Measurements from ENCODE around the gene CTDP1.

The CTDP1 gene

GRCh38 chr18:79770826-79771225 lies 91.2 kb downstream of the CTDP1 start:
- ChIA-PET CTCF (no interaction called here), POLR2A (no interaction called here)
- TF ChIP-seq PATZ1 (tag by site-specific recombination; IDR thresholded peaks at IDR 0.05) (no peak), ZSCAN30 (tag by site-specific recombination; IDR thresholded peaks at IDR 0.05) (no peak), HOXA7 (CRISPR knock-in tag; IDR thresholded peaks at IDR 0.05; ENCODE audit: borderline replicate concordance) (no peak), MEIS1 (CRISPR knock-in tag; IDR thresholded peaks at IDR 0.05; ENCODE audit: borderline replicate concordance) (no peak)
- Histone ChIP-seq H3K4me1 (ENCODE audit: control insufficient read depth, insufficient read depth, low read length) (no peaks in the 10 kb centered on the region), H3K27ac (ENCODE audit: extremely low read depth, low read depth, low read length) (no peak overlapping the region), H3K36me3 (ENCODE audit: control insufficient read depth in 2 of 2, insufficient read depth in 1 of 2, low read length in 2 of 2) (no peaks in the 10 kb centered on the region), H3K4me3 (ENCODE audit: low read depth, low read length) (no peak overlapping the region), H3K9me3 (ENCODE audit: control insufficient read depth, insufficient read depth, low read depth, low read length) (no peaks in the 10 kb centered on the region; the same call in 1 of the 2 replicates)

- ChIA-PET POLR2A (no interaction called here), CTCF (no interaction called here)
- no peaks in the 10 kb centered on the region; the same call in 1 of the 2 replicates for H3K9me3 ChIP-seq (ENCODE audit: control insufficient read depth, insufficient read depth, low read depth, low read length)
- H3K4me1 ChIP-seq (ENCODE audit: control insufficient read depth, insufficient read depth, low read length), result no peaks in the 10 kb centered on the region
- H3K4me3 ChIP-seq (ENCODE audit: low read depth, low read length), result no peak overlapping the region
- H3K36me3 ChIP-seq (ENCODE audit: control insufficient read depth in 2 of 2, insufficient read depth in 1 of 2, low read length in 2 of 2), result no peaks in the 10 kb centered on the region
- TF ChIP-seq ZXDB (tag by site-specific recombination; IDR thresholded peaks at IDR 0.05) (no peak), ZNF514 (tag by site-specific recombination; IDR thresholded peaks at IDR 0.05) (no peak), ZNF76 (tag by site-specific recombination; IDR thresholded peaks at IDR 0.05; ENCODE audit: borderline replicate concordance, low read depth) (no peak), ZNF274 (IDR thresholded peaks at IDR 0.05; ENCODE audit: low read length) (no peak), ZNF274 (tag by site-specific recombination; IDR thresholded peaks at IDR 0.05; ENCODE audit: borderline replicate concordance) (no peak), ZFHX2 (tag by site-specific recombination; conservative IDR thresholded peaks at IDR 0.05) (no peak), KLF1 (tag by site-specific recombination; IDR thresholded peaks at IDR 0.05) (no peak), ZNF548 (tag by site-specific recombination; IDR thresholded peaks at IDR 0.05) (no peak), ZNF121 (tag by site-specific recombination; IDR thresholded peaks at IDR 0.05) (no peak), ZFP37 (tag by site-specific recombination; IDR thresholded peaks at IDR 0.05) (no peak), ZNF610 (tag by site-specific recombination; IDR thresholded peaks at IDR 0.05; ENCODE audit: borderline replicate concordance) (no peak)
- TF ChIP-seq, protein P1, sequence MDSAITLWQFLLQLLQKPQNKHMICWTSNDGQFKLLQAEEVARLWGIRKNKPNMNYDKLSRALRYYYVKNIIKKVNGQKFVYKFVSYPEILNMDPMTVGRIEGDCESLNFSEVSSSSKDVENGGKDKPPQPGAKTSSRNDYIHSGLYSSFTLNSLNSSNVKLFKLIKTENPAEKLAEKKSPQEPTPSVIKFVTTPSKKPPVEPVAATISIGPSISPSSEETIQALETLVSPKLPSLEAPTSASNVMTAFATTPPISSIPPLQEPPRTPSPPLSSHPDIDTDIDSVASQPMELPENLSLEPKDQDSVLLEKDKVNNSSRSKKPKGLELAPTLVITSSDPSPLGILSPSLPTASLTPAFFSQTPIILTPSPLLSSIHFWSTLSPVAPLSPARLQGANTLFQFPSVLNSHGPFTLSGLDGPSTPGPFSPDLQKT (IDR thresholded peaks at IDR 0.05; ENCODE audit: borderline replicate concordance, low read depth, low read length), result no peak
- TF ChIP-seq, protein P2, sequence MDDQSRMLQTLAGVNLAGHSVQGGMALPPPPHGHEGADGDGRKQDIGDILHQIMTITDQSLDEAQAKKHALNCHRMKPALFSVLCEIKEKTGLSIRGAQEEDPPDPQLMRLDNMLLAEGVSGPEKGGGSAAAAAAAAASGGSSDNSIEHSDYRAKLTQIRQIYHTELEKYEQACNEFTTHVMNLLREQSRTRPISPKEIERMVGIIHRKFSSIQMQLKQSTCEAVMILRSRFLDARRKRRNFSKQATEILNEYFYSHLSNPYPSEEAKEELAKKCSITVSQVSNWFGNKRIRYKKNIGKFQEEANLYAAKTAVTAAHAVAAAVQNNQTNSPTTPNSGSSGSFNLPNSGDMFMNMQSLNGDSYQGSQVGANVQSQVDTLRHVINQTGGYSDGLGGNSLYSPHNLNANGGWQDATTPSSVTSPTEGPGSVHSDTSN (CRISPR knock-in tag; IDR thresholded peaks at IDR 0.05), result no peak
- TF ChIP-seq, protein P3, sequence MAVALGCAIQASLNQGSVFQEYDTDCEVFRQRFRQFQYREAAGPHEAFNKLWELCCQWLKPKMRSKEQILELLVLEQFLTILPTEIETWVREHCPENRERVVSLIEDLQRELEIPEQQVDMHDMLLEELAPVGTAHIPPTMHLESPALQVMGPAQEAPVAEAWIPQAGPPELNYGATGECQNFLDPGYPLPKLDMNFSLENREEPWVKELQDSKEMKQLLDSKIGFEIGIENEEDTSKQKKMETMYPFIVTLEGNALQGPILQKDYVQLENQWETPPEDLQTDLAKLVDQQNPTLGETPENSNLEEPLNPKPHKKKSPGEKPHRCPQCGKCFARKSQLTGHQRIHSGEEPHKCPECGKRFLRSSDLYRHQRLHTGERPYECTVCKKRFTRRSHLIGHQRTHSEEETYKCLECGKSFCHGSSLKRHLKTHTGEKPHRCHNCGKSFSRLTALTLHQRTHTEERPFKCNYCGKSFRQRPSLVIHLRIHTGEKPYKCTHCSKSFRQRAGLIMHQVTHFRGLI (tag by site-specific recombination; IDR thresholded peaks at IDR 0.05), result no peak
- H3K27ac ChIP-seq (ENCODE audit: extremely low read depth, low read depth, low read length), result no peak overlapping the region
Observed at GRCh38 chr18:79771446-79772107, 92.0 kb downstream of the CTDP1 start.

All from HEK293 (cell line).